Measurements from ENCODE around the gene ZNF215. TPM values are rescaled to one million over a fixed set of nuclear protein-coding genes. Genes with fewer than 3 reads are reported as not detected.
"Not testable (repeated sequence)": the region's sequence is repeated elsewhere in the genome, so short reads cannot be mapped to it uniquely, and the experiment has no call there.

Gene ZNF215
- total and polyA plus RNA-seq, 2 donors (not counting 1 experiment from before 2014, with no cell fraction given) = 0.85 to 2.8 TPM

DNA sequence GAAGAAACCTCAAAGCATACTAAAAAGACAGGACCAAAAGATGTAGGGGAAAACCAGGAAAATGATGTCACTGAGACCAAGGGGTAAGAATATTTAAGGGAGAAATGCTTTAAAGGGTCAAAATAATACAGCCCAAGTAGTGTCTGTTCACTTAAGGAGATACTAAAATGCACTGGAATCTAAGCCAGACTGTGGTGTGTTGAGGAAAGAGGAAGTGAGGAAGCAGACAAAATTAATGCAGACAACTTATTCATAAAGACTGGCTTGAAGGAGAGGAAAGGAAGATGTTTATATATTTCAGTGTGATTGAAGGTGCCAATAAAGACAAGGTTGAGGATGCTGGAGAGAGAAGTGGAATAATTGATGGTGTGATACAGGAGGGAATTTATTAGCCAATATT is 15.7 kb downstream of the ZNF215 start:
- Histone ChIP-seq H3K9ac (ENCODE audit: low read length) (no peak overlapping the region), H3K36me3 (replicated peaks in 1 of 2; ENCODE audit: control extremely low read depth in 1 of 2, control insufficient read depth in 1 of 2, extremely low read depth in 1 of 2, insufficient read depth in 2 of 2, low read length in 1 of 2) (no peaks in the 10 kb centered on the region), H3K4me3 (ENCODE audit: control extremely low read depth in 1 of 5, extremely low read depth in 1 of 5, insufficient read depth in 1 of 5, low read depth in 2 of 5, low read length in 4 of 5) (no peak overlapping the region), H3K4me1 (ENCODE audit: control insufficient read depth in 2 of 2, insufficient read depth in 2 of 2, low read length in 2 of 2) (no peaks in the 10 kb centered on the region), H3K27me3 (replicated peaks in 1 of 4; ENCODE audit: control extremely low read depth in 1 of 4, control insufficient read depth in 3 of 4, insufficient read depth in 4 of 4, low read length in 3 of 4) (no peaks in the 10 kb centered on the region), H2AFZ (ENCODE audit: insufficient read depth, low read depth, low read length, poor library complexity, severe bottlenecking) (no peak overlapping the region), H3K79me2 (ENCODE audit: control insufficient read depth, insufficient read depth, low read length) (no peaks in the 10 kb centered on the region), H3K27ac (ENCODE audit: low read length in 2 of 2) (no peak overlapping the region), H3K4me2 (replicated peaks; ENCODE audit: low read depth, low read length, poor library complexity, severe bottlenecking) (no peak overlapping the region), H4K20me1 (ENCODE audit: control insufficient read depth, insufficient read depth, low read length, poor library complexity, severe bottlenecking) (no peaks in the 10 kb centered on the region), H3K9me3 (ENCODE audit: control extremely low read depth in 1 of 3, control insufficient read depth in 2 of 3, insufficient read depth in 1 of 3, low read length in 2 of 3) (no peaks in the 10 kb centered on the region)
- no peak for DNase-seq
- Mint-ChIP-seq H3K4me3 (no peak overlapping the region), H3K27ac (no peak overlapping the region), H3K27me3 (no peaks in the 10 kb centered on the region), H3K4me1 (peaks cover 2% of the 10 kb centered on the region), H3K9me3 (ENCODE audit: insufficient read depth) (no peaks in the 10 kb centered on the region)
- ChIA-PET POLR2A (no interaction called here), CTCF (no interaction called here)
- intact Hi-C loops (cut with micrococcal nuclease) = no loop called here
- no peak for ATAC-seq (ENCODE audit: low read depth)
- TF ChIP-seq, protein P1, sequence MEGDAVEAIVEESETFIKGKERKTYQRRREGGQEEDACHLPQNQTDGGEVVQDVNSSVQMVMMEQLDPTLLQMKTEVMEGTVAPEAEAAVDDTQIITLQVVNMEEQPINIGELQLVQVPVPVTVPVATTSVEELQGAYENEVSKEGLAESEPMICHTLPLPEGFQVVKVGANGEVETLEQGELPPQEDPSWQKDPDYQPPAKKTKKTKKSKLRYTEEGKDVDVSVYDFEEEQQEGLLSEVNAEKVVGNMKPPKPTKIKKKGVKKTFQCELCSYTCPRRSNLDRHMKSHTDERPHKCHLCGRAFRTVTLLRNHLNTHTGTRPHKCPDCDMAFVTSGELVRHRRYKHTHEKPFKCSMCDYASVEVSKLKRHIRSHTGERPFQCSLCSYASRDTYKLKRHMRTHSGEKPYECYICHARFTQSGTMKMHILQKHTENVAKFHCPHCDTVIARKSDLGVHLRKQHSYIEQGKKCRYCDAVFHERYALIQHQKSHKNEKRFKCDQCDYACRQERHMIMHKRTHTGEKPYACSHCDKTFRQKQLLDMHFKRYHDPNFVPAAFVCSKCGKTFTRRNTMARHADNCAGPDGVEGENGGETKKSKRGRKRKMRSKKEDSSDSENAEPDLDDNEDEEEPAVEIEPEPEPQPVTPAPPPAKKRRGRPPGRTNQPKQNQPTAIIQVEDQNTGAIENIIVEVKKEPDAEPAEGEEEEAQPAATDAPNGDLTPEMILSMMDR (IDR thresholded peaks at IDR 0.05) = no peak
- TF ChIP-seq EZH2 (IDR thresholded peaks at IDR 0.05; ENCODE audit: borderline replicate concordance, insufficient read depth, low read depth, low read length, poor library complexity, severe bottlenecking) = no peak

DNA sequence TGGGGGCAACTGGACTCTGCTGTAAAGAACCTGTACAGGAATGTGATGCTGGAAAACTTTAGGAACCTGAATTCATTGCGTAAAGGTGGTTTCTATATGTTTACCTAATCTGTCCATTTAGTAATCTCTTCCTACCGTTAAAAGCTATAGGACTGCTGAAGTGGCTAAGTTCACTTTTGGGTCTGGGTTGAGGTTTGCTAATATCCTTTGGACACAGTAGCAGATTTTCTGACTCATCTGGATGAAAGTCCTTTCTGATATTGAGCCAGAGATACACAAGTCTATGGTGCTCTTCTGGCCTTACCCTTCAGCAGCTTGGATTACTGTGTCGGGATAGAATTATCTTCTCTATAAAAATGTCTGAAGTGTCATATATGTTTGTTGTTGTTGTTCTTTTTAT is 16.9 kb downstream of the ZNF215 start:
- no CpG with 5 or more reads among the region's 3 CpGs for WGBS (ENCODE audit: insufficient coverage)
- H3K9me3 Mint-ChIP-seq (ENCODE audit: insufficient read depth) = no peaks in the 10 kb centered on the region
- H3K27me3 Mint-ChIP-seq = no peaks in the 10 kb centered on the region
- ChIA-PET POLR2A (no interaction called here), CTCF (interaction anchor here (0.6 kb wide), 1 partner anchor 61 kb away, joined by 3 read pairs; no protein-coding TSS in a partner anchor)
- H3K79me2 ChIP-seq (ENCODE audit: control insufficient read depth, insufficient read depth, low read length) = no peaks in the 10 kb centered on the region
- no peak for ATAC-seq (ENCODE audit: low read depth)
- H3K4me1 ChIP-seq (ENCODE audit: control insufficient read depth in 2 of 2, insufficient read depth in 2 of 2, low read length in 2 of 2) = no peaks in the 10 kb centered on the region
- intact Hi-C loops (cut with micrococcal nuclease) = no loop called here
- H3K9ac ChIP-seq (ENCODE audit: low read length) = no peak overlapping the region
- H4K20me1 ChIP-seq (ENCODE audit: control insufficient read depth, insufficient read depth, low read length, poor library complexity, severe bottlenecking) = no peaks in the 10 kb centered on the region
- H3K4me3 Mint-ChIP-seq = no peak overlapping the region
- no peak for DNase-seq
- TF ChIP-seq EZH2 (IDR thresholded peaks at IDR 0.05; ENCODE audit: borderline replicate concordance, insufficient read depth, low read depth, low read length, poor library complexity, severe bottlenecking) = no peak
- TF ChIP-seq, protein P1 (IDR thresholded peaks at IDR 0.05) = no peak
- H3K36me3 ChIP-seq (replicated peaks in 1 of 2; ENCODE audit: control extremely low read depth in 1 of 2, control insufficient read depth in 1 of 2, extremely low read depth in 1 of 2, insufficient read depth in 2 of 2, low read length in 1 of 2) = no peaks in the 10 kb centered on the region
- no peak overlapping the region for H3K27ac Mint-ChIP-seq
- H3K4me3 ChIP-seq (ENCODE audit: control extremely low read depth in 1 of 5, extremely low read depth in 1 of 5, insufficient read depth in 1 of 5, low read depth in 2 of 5, low read length in 4 of 5) = no peak overlapping the region
- H3K4me1 Mint-ChIP-seq = peaks cover 2% of the 10 kb centered on the region
- no peaks in the 10 kb centered on the region for H3K27me3 ChIP-seq (replicated peaks in 1 of 4; ENCODE audit: control extremely low read depth in 1 of 4, control insufficient read depth in 3 of 4, insufficient read depth in 4 of 4, low read length in 3 of 4)
- H3K4me2 ChIP-seq (replicated peaks; ENCODE audit: low read depth, low read length, poor library complexity, severe bottlenecking) = no peak overlapping the region
- H3K9me3 ChIP-seq (ENCODE audit: control extremely low read depth in 1 of 3, control insufficient read depth in 2 of 3, insufficient read depth in 1 of 3, low read length in 2 of 3) = no peaks in the 10 kb centered on the region
- no peak overlapping the region for H2AFZ ChIP-seq (ENCODE audit: insufficient read depth, low read depth, low read length, poor library complexity, severe bottlenecking)
- H3K27ac ChIP-seq (ENCODE audit: low read length in 2 of 2) = no peak overlapping the region

DNA sequence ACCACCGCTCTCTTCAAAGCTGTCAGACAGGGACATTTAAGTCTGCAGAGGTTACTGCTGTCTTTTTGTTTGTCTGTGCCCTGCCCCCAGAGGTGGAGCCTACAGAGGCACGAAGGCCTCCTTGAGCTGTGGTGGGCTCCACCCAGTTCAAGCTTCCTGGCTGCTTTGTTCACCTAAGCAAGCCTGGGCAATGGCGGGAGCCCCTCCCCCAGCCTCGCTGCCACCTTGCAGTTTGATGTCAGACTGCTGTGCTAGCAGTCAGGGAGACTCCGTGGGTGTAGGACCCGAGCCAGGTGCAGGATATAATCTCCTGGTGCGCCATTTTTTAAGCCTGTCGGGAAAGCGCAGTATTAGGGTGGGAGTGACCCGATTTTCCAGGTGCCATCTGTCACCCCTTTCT is 28.0 kb downstream of the ZNF215 start:
- H3K27me3 Mint-ChIP-seq; H3K9me3 ChIP-seq (ENCODE audit: control extremely low read depth in 1 of 3, control insufficient read depth in 2 of 3, insufficient read depth in 1 of 3, low read length in 2 of 3); H3K27me3 ChIP-seq (replicated peaks in 1 of 4; ENCODE audit: control extremely low read depth in 1 of 4, control insufficient read depth in 3 of 4, insufficient read depth in 4 of 4, low read length in 3 of 4); H3K9me3 Mint-ChIP-seq (ENCODE audit: insufficient read depth); intact Hi-C loops (cut with micrococcal nuclease); H3K27ac ChIP-seq (ENCODE audit: low read length in 2 of 2); H3K4me3 ChIP-seq (ENCODE audit: control extremely low read depth in 1 of 5, extremely low read depth in 1 of 5, insufficient read depth in 1 of 5, low read depth in 2 of 5, low read length in 4 of 5); DNase-seq; H3K4me2 ChIP-seq (replicated peaks; ENCODE audit: low read depth, low read length, poor library complexity, severe bottlenecking); H2AFZ ChIP-seq (ENCODE audit: insufficient read depth, low read depth, low read length, poor library complexity, severe bottlenecking); H3K4me1 Mint-ChIP-seq; H3K36me3 ChIP-seq (replicated peaks in 1 of 2; ENCODE audit: control extremely low read depth in 1 of 2, control insufficient read depth in 1 of 2, extremely low read depth in 1 of 2, insufficient read depth in 2 of 2, low read length in 1 of 2); H3K27ac Mint-ChIP-seq; ATAC-seq (ENCODE audit: low read depth); POLR2A ChIA-PET; H3K4me3 Mint-ChIP-seq; H3K4me1 ChIP-seq (ENCODE audit: control insufficient read depth in 2 of 2, insufficient read depth in 2 of 2, low read length in 2 of 2); H4K20me1 ChIP-seq (ENCODE audit: control insufficient read depth, insufficient read depth, low read length, poor library complexity, severe bottlenecking); H3K9ac ChIP-seq (ENCODE audit: low read length); H3K79me2 ChIP-seq (ENCODE audit: control insufficient read depth, insufficient read depth, low read length); CTCF ChIA-PET: not testable (repeated sequence)
- 96% methylated on average over 2 of the region's 10 CpGs for WGBS (ENCODE audit: insufficient coverage)
